Thoracic aorta (tissue), 2 donors: ENCODE data around the gene NTNG2. TPM values are rescaled to one million over a fixed set of nuclear protein-coding genes. Genes with fewer than 3 reads are reported as not detected.

Experiments used
- ATAC-seq: fragments of 150-250 bp; one replicate; pipeline ENCODE4 v1.8.0; 2017; ENCODE audit warnings: low read depth; ENCODE audit not compliant: insufficient number of reproducible peaks, low FRiP score
- DNase-seq: peaks from one replicate; pipeline ENCODE4 v3.0.0-alpha.2; 2020; ENCODE audit warnings: low spot score
- H3K27ac ChIP-seq, 2 donors: fragments of 200-600 bp; sonication (generic); 1 replicate in 1 of 2; 2 replicates in 1 of 2; pipeline ENCODE4 v1.5.1; 2016; ENCODE audit warnings: mild to moderate bottlenecking in 2 of 2, moderate library complexity in 2 of 2
- H3K27me3 ChIP-seq: fragments of 200-600 bp; sonication (generic); replicated peaks from 2 replicates; pipeline ENCODE4 v1.6.0; 2016; ENCODE audit warnings: mild to moderate bottlenecking; ENCODE audit not compliant: insufficient read depth
- H3K36me3 ChIP-seq: fragments of 200-600 bp; sonication (generic); one replicate; pipeline ENCODE4 v1.5.1; 2016
- H3K4me1 ChIP-seq, 2 donors: fragments of 200-600 bp; sonication (generic); 1 replicate in 1 of 2; 2 replicates in 1 of 2; pipeline versions ENCODE4 v1.5.1 to v1.6.0; 2016; ENCODE audit warnings: low read depth in 2 of 2, mild to moderate bottlenecking in 1 of 2; ENCODE audit not compliant: control insufficient read depth in 1 of 2
- H3K4me3 ChIP-seq: fragments of 200-600 bp; sonication (generic); 2 replicates; pipeline ENCODE4 v1.5.1; 2016; ENCODE audit warnings: mild to moderate bottlenecking
- H3K9me3 ChIP-seq: fragments of 200-600 bp; sonication (generic); 2 replicates; pipeline ENCODE4 v1.5.1; 2016
- CTCF ChIP-seq: fragments of 200-600 bp; sonication (generic); IDR thresholded peaks from one replicate; pipeline ENCODE4 v1.5.1; 2019; ENCODE audit warnings: antibody characterized with exemption
- total RNA-seq, 2 donors: library from RNA; depleted of rRNA; stranded (reverse); fragments of >200 nt; gene quantifications; one replicate each; pipeline versions ENCODE4 v1.1.0 to v1.2.3, GENCODE V29; 2016

Gene NTNG2
- total RNA-seq, 2 donors from 2014 or later = 1.2 to 2.0 TPM

- no peak overlapping the region for H3K27ac ChIP-seq
- H3K27me3 ChIP-seq = no peaks in the 10 kb centered on the region
- H3K4me1 ChIP-seq = peaks cover 1 to 2% of the 10 kb centered on the region in 2 donors
- peak; percentile 67 for TF ChIP-seq CTCF
- H3K9me3 ChIP-seq = no peaks in the 10 kb centered on the region
- no peak for DNase-seq
- no peak for ATAC-seq
- H3K4me3 ChIP-seq = no peak overlapping the region
- H3K36me3 ChIP-seq = no peaks in the 10 kb centered on the region
Measured at GRCh38 chr9:132169672-132170392, 8.0 kb downstream of the NTNG2 start.

GRCh38 chr9:132171702-132172101, 9.8 kb downstream of the NTNG2 start:
- Histone ChIP-seq H3K4me1 (no peaks in the 10 kb centered on the region), H3K9me3 (no peaks in the 10 kb centered on the region), H3K36me3 (no peaks in the 10 kb centered on the region), H3K27me3 (no peaks in the 10 kb centered on the region), H3K4me3 (no peak overlapping the region), H3K27ac (no peak overlapping the region)
- no peak for DNase-seq
- TF ChIP-seq CTCF = no peak
- no peak for ATAC-seq

- Histone ChIP-seq H3K27me3 (no peaks in the 10 kb centered on the region), H3K4me1 (no peaks in the 10 kb centered on the region), H3K27ac (no peak overlapping the region), H3K9me3 (no peaks in the 10 kb centered on the region), H3K36me3 (no peaks in the 10 kb centered on the region), H3K4me3 (no peak overlapping the region)
- ATAC-seq (no peak), DNase-seq (no peak)
- TF ChIP-seq CTCF = no peak
Measured at GRCh38 chr9:132172185-132172584, 10.3 kb downstream of the NTNG2 start.

- Histone ChIP-seq H3K4me1 (no peaks in the 10 kb centered on the region), H3K27me3 (no peaks in the 10 kb centered on the region), H3K36me3 (no peaks in the 10 kb centered on the region), H3K27ac (no peak overlapping the region), H3K4me3 (no peak overlapping the region), H3K9me3 (no peaks in the 10 kb centered on the region)
- no peak for TF ChIP-seq CTCF
- DNase-seq (no peak), ATAC-seq (no peak)
Measured at GRCh38 chr9:132175431-132175830, 13.6 kb downstream of the NTNG2 start.

GRCh38 chr9:132176338-132176737, 14.5 kb downstream of the NTNG2 start:
- Histone ChIP-seq H3K4me1 (no peaks in the 10 kb centered on the region), H3K27ac (no peak overlapping the region), H3K9me3 (no peaks in the 10 kb centered on the region), H3K27me3 (no peaks in the 10 kb centered on the region), H3K4me3 (no peak overlapping the region), H3K36me3 (no peaks in the 10 kb centered on the region)
- ATAC-seq (no peak), DNase-seq (no peak)
- no peak for TF ChIP-seq CTCF
